UCSD-AML1 (cell line): ENCODE data around the gene CALM1.

Source experiments
- DNase-seq: peaks from one replicate; lab custom pipeline; 2025; ENCODE audit not compliant: unreplicated experiment; lab: John Stamatoyannopoulos, UW

CALM1 gene

GRCh38 chr14:90407230-90407629 lies 10.4 kb downstream of the CALM1 start:
- DNase-seq: no peak

GRCh38 chr14:90408713-90409112 lies 11.9 kb downstream of the CALM1 start:
- DNase-seq: no peak

GRCh38 chr14:90409209-90409730 lies 12.4 kb downstream of the CALM1 start:
- DNase-seq: peak; percentile 66

GRCh38 chr14:90412058-90412457 lies 15.2 kb downstream of the CALM1 start:
- no peak for DNase-seq

GRCh38 chr14:90416720-90417119 lies 19.9 kb downstream of the CALM1 start:
- no peak for DNase-seq

- no peak for DNase-seq
These were observed 21.2 kb downstream of the CALM1 start for GRCh38 chr14:90418053-90418452.

GRCh38 chr14:90419200-90419599 lies 22.4 kb downstream of the CALM1 start:
- DNase-seq: peak; percentile 37

- DNase-seq: no peak
These were observed 24.3 kb downstream of the CALM1 start for GRCh38 chr14:90421001-90421631.

GRCh38 chr14:90421632-90422020 lies 24.8 kb downstream of the CALM1 start:
- no peak for DNase-seq

GRCh38 chr14:90423166-90423565 lies 26.3 kb downstream of the CALM1 start:
- no peak for DNase-seq

- no peak for DNase-seq
These were observed 27.2 kb downstream of the CALM1 start for GRCh38 chr14:90424075-90424474.

GRCh38 chr14:90424686-90425372 lies 28.0 kb downstream of the CALM1 start:
- DNase-seq: no peak

GRCh38 chr14:90425373-90425879 lies 28.6 kb downstream of the CALM1 start:
- no peak for DNase-seq

GRCh38 chr14:90426031-90426540 lies 29.3 kb downstream of the CALM1 start:
- no peak for DNase-seq

GRCh38 chr14:90426663-90427062 lies 29.8 kb downstream of the CALM1 start:
- DNase-seq: no peak

- peak; percentile 32 for DNase-seq
These were observed 31.1 kb downstream of the CALM1 start for GRCh38 chr14:90427848-90428426.

- no peak for DNase-seq
These were observed 31.8 kb downstream of the CALM1 start for GRCh38 chr14:90428676-90429075.

- DNase-seq: no peak
These were observed 32.4 kb downstream of the CALM1 start for GRCh38 chr14:90429236-90429635.

- no peak for DNase-seq
These were observed 32.9 kb downstream of the CALM1 start for GRCh38 chr14:90429754-90430153.

GRCh38 chr14:90434370-90435020 lies 37.7 kb downstream of the CALM1 start:
- DNase-seq: no peak

GRCh38 chr14:90438841-90439240 lies 42.0 kb downstream of the CALM1 start:
- DNase-seq: no peak
